Upper lobe of left lung (tissue), 4 donors: Measurements from ENCODE around the gene MAP7D3.

Experiments used
- POLR2A ChIP-seq, 4 donors: fragments of 450-650 bp; IDR thresholded peaks; one replicate each; pipeline ENCODE4 v1.5.1; 2016 to 2017; ENCODE audit warnings: antibody characterized with exemption in 4 of 4, mild to moderate bottlenecking in 2 of 4
- TF ChIP-seq, protein P1 (sequence below), 6 experiments: fragments of 450-650 bp in 4 of 6; fragments of 200-600 bp in 2 of 6; sonication (generic) in 2 of 6; IDR thresholded peaks; one replicate each; pipeline ENCODE4 v1.5.1; 2016 to 2019; ENCODE audit warnings: antibody characterized with exemption in 6 of 6

DNA sequence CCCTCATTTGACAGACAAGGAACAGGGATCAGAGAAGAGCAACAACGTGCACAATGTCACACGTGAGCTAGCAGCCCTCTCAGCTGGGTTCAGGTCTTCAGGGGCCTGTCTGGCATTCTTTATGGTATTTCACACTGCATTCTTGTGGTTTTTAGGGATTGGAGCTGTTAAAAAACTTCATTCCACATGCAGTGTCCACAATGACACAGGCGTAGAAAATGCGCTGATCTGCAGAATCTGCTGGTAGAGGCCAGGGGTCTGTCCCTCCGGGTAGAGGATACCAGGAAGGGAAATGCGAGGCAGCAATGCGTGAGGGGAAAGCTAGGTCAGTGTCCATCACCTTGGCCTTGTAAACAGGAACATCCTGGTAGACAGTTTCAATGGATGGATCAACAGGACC is 36.6 kb downstream of the MAP7D3 start:
- TF ChIP-seq, protein P1, sequence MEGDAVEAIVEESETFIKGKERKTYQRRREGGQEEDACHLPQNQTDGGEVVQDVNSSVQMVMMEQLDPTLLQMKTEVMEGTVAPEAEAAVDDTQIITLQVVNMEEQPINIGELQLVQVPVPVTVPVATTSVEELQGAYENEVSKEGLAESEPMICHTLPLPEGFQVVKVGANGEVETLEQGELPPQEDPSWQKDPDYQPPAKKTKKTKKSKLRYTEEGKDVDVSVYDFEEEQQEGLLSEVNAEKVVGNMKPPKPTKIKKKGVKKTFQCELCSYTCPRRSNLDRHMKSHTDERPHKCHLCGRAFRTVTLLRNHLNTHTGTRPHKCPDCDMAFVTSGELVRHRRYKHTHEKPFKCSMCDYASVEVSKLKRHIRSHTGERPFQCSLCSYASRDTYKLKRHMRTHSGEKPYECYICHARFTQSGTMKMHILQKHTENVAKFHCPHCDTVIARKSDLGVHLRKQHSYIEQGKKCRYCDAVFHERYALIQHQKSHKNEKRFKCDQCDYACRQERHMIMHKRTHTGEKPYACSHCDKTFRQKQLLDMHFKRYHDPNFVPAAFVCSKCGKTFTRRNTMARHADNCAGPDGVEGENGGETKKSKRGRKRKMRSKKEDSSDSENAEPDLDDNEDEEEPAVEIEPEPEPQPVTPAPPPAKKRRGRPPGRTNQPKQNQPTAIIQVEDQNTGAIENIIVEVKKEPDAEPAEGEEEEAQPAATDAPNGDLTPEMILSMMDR (IDR thresholded peaks at IDR 0.05), result no peak
- TF ChIP-seq POLR2A (IDR thresholded peaks at IDR 0.05), result no peak
